GM12878 (cell line): ENCODE results near the gene KCNQ1.

Experiments
- LARP7 ChIP-seq: fragments of 450-650 bp; IDR thresholded peaks from 2 replicates; pipeline ENCODE4 v1.6.1; 2017; ENCODE audit warnings: mild to moderate bottlenecking
- SIX5 ChIP-seq: IDR thresholded peaks from 2 replicates; pipeline ENCODE4 v1.6.1; 2011; ENCODE audit warnings: mild to moderate bottlenecking, low read depth, low read length, moderate library complexity; ENCODE audit not compliant: severe bottlenecking
- SMAD1 ChIP-seq: fragments of 450-650 bp; IDR thresholded peaks from 2 replicates; pipeline ENCODE4 v1.6.1; 2018; ENCODE audit warnings: mild to moderate bottlenecking, low read depth; ENCODE audit not compliant: partially characterized antibody
- ZNF217 ChIP-seq: fragments of 450-650 bp; IDR thresholded peaks from 2 replicates; pipeline ENCODE4 v1.6.1; 2017; ENCODE audit warnings: antibody characterized with exemption, mild to moderate bottlenecking
- TF ChIP-seq, protein P1 (sequence below), 3 experiments: IDR thresholded peaks in 2 of 3; conservative IDR thresholded peaks in 1 of 3; 2 replicates each; pipeline ENCODE4 v1.5.1; 2011; ENCODE audit warnings: low read depth in 3 of 3, low read length in 3 of 3, mild to moderate bottlenecking in 3 of 3, control low read depth in 2 of 3, moderate library complexity in 2 of 3, inconsistent platforms in 1 of 3, mixed read lengths in 1 of 3; ENCODE audit not compliant: control insufficient read depth in 2 of 3, insufficient read depth in 1 of 3; ENCODE audit errors: extremely low read depth in 1 of 3

DNA sequence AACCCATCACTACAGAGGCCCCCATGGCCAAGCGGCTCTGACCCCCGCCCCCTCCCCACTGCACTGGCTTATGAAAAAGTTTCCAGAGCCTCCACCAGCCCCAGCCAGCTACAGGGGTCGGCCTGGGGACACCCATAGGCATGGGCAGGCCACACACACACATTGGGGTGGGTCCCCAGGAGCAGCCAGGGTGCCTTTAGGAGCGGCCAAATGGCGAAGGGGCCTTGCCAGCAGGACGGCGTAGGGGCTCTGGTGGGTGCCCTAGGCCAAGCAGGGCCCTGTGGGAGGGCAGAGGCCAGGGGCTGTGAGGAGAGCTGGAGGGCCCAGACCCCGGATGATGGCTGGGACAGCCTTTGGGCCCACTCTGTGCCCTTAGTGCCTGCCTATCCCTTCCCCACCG lies 34.2 kb upstream of the KCNQ1 start:
- TF ChIP-seq LARP7 (no peak), SMAD1 (no peak), ZNF217 (no peak), SIX5 (no peak)
- TF ChIP-seq, protein P1, sequence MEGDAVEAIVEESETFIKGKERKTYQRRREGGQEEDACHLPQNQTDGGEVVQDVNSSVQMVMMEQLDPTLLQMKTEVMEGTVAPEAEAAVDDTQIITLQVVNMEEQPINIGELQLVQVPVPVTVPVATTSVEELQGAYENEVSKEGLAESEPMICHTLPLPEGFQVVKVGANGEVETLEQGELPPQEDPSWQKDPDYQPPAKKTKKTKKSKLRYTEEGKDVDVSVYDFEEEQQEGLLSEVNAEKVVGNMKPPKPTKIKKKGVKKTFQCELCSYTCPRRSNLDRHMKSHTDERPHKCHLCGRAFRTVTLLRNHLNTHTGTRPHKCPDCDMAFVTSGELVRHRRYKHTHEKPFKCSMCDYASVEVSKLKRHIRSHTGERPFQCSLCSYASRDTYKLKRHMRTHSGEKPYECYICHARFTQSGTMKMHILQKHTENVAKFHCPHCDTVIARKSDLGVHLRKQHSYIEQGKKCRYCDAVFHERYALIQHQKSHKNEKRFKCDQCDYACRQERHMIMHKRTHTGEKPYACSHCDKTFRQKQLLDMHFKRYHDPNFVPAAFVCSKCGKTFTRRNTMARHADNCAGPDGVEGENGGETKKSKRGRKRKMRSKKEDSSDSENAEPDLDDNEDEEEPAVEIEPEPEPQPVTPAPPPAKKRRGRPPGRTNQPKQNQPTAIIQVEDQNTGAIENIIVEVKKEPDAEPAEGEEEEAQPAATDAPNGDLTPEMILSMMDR (IDR thresholded peaks at IDR 0.05 in 2 of 3, conservative IDR thresholded peaks at IDR 0.05 in 1 of 3; ENCODE audit: control insufficient read depth in 2 of 3, extremely low read depth in 1 of 3, insufficient read depth in 1 of 3, low read depth in 3 of 3, low read length in 3 of 3) = no peak
